ENCODE data around the gene COL4A6. TPM values are rescaled to one million over a fixed set of nuclear protein-coding genes. Genes with fewer than 3 reads are reported as not detected.

Gene COL4A6
- total and polyA plus RNA-seq, 2 donors (not counting 3 experiments of a cell fraction or from before 2014, with no cell fraction given) = 0.49 to 0.62 TPM

DNA sequence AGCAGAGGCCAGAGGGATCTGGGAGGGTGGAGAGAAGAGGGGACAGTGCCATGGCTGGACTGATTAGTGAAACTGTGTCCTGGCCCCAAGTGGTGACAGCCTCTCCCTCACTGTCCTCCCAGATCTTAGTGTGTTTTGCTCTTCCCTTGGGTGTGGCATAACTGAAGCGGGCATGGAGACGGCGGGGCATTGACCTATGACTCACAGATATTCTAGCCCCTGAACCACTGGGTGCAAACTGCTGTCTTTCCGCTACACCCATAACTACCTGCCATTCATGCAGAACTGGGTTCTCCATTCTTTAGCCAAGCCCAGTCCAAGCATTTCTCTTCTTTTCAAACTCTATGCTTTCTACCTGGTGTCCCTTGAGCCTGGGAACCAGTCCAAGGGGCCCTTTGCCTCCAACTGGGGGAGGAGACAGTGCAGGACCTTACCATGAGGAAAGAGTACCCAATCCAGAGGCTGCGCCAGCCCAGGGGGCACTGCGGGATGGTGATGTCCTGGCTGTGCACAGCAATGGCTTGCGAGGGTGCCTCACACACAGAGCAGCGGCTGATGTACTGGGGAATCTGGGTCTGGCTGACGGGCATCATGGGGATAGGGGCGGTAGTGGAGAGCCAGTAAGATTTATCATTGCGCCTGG is 279.1 kb downstream of the COL4A6 start:
- no TSS peak for BruUV-seq (replicated peaks)
- Histone ChIP-seq H3K4me2 (ENCODE audit: insufficient read depth, low read length) (no peak overlapping the region), H3K9me3 (replicated peaks; ENCODE audit: control insufficient read depth, insufficient read depth, low read length) (no peaks in the 10 kb centered on the region), H3K27ac (ENCODE audit: insufficient read depth, low read depth, low read length) (no peak overlapping the region), H3K9me1 (replicated peaks; ENCODE audit: control insufficient read depth, extremely low read depth, insufficient read depth, low read length) (no peaks in the 10 kb centered on the region), H4K20me1 (replicated peaks; ENCODE audit: control insufficient read depth, extremely low read depth, insufficient read depth, low read length) (no peaks in the 10 kb centered on the region), H3K4me3 (replicated peaks in 1 of 3; ENCODE audit: insufficient read depth in 1 of 3, low read depth in 1 of 3, low read length in 3 of 3) (no peak overlapping the region), H3K36me3 (ENCODE audit: control insufficient read depth in 2 of 2, extremely low read depth in 1 of 2, insufficient read depth in 2 of 2, low read length in 2 of 2) (no peaks in the 10 kb centered on the region), H3K79me2 (ENCODE audit: control insufficient read depth, insufficient read depth, low read length) (no peaks in the 10 kb centered on the region), H2AFZ (ENCODE audit: low read depth, low read length) (no peak overlapping the region), H3K9ac (replicated peaks; ENCODE audit: extremely low read depth, insufficient read depth, low read length) (no peak overlapping the region), H3K4me1 (ENCODE audit: control insufficient read depth, extremely low read depth, insufficient read depth, low read length) (no peaks in the 10 kb centered on the region), H3K27me3 (ENCODE audit: control insufficient read depth in 2 of 2, insufficient read depth in 2 of 2, low read length in 2 of 2) (no peaks in the 10 kb centered on the region)
- ChIA-PET CTCF (no interaction called here), POLR2A (no interaction called here)
- dilution Hi-C loops (cut with MboI; ENCODE audit: extremely low pct_ligation_motif_present, low sequenced_read_pairs) = no loop called here
- intact Hi-C loops (cut with micrococcal nuclease) = no loop called here
- TF ChIP-seq MYC (IDR thresholded peaks at IDR 0.05; ENCODE audit: low read depth, low read length) (no peak), GATA2 (IDR thresholded peaks at IDR 0.05; ENCODE audit: insufficient read depth, insufficient read length, low read depth, low read length) (no peak), FOS (IDR thresholded peaks at IDR 0.05; ENCODE audit: borderline replicate concordance, insufficient read depth, low read length) (no peak), JUN (IDR thresholded peaks at IDR 0.05; ENCODE audit: borderline replicate concordance, insufficient read depth, insufficient read length, low read depth) (no peak)
- TF ChIP-seq, protein P1, sequence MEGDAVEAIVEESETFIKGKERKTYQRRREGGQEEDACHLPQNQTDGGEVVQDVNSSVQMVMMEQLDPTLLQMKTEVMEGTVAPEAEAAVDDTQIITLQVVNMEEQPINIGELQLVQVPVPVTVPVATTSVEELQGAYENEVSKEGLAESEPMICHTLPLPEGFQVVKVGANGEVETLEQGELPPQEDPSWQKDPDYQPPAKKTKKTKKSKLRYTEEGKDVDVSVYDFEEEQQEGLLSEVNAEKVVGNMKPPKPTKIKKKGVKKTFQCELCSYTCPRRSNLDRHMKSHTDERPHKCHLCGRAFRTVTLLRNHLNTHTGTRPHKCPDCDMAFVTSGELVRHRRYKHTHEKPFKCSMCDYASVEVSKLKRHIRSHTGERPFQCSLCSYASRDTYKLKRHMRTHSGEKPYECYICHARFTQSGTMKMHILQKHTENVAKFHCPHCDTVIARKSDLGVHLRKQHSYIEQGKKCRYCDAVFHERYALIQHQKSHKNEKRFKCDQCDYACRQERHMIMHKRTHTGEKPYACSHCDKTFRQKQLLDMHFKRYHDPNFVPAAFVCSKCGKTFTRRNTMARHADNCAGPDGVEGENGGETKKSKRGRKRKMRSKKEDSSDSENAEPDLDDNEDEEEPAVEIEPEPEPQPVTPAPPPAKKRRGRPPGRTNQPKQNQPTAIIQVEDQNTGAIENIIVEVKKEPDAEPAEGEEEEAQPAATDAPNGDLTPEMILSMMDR (IDR thresholded peaks at IDR 0.05; ENCODE audit: extremely low read depth in 1 of 2, insufficient read depth in 1 of 2, low read depth in 1 of 2, low read length in 2 of 2) = no peak
- FAIRE-seq = no peak
- DNase-seq (ENCODE audit: low read depth, low spot score) = no peak

DNA sequence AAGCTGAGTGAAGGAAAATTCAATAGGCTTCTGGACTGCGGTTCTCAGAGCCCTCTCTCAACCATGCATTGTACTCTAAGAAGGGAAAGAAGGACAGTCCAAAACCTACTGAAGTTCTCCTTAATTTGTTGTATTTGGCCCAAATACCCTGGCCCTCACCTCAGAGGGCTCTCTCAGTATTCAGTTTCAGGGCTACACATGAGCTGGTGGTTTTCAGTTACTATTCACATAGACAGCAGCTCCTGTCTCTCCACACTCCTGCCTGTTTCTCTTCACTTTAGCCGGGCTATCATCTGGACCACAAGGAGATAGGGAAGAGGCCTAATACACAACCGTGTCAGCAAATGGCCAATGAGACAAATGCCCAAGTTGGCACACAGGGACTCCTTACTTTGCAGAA is 280.6 kb downstream of the COL4A6 start:
- ChIA-PET CTCF (no interaction called here), POLR2A (no interaction called here)
- H3K4me3 ChIP-seq (replicated peaks in 1 of 3; ENCODE audit: insufficient read depth in 1 of 3, low read depth in 1 of 3, low read length in 3 of 3) = no peak overlapping the region
- no peaks in the 10 kb centered on the region for H3K79me2 ChIP-seq (ENCODE audit: control insufficient read depth, insufficient read depth, low read length)
- no peak overlapping the region for H3K4me2 ChIP-seq (ENCODE audit: insufficient read depth, low read length)
- H3K36me3 ChIP-seq (ENCODE audit: control insufficient read depth in 2 of 2, extremely low read depth in 1 of 2, insufficient read depth in 2 of 2, low read length in 2 of 2) = peaks cover 0 to 3% of the 10 kb centered on the region in 2 experiments
- intact Hi-C loops (cut with micrococcal nuclease) (no loop called here), dilution Hi-C loops (cut with MboI; ENCODE audit: extremely low pct_ligation_motif_present, low sequenced_read_pairs) (no loop called here)
- no peaks in the 10 kb centered on the region for H3K9me3 ChIP-seq (replicated peaks; ENCODE audit: control insufficient read depth, insufficient read depth, low read length)
- no peaks in the 10 kb centered on the region for H3K27me3 ChIP-seq (ENCODE audit: control insufficient read depth in 2 of 2, insufficient read depth in 2 of 2, low read length in 2 of 2)
- no peak for TF ChIP-seq EZH2 (IDR thresholded peaks at IDR 0.05; ENCODE audit: borderline replicate concordance, low read depth, low read length, severe bottlenecking)
- TF ChIP-seq FOS (IDR thresholded peaks at IDR 0.05; ENCODE audit: borderline replicate concordance, insufficient read depth, low read length) = no peak
- FAIRE-seq = no peak
- no peak overlapping the region for H2AFZ ChIP-seq (ENCODE audit: low read depth, low read length)
- no TSS peak for BruUV-seq (replicated peaks)
- no peaks in the 10 kb centered on the region for H4K20me1 ChIP-seq (replicated peaks; ENCODE audit: control insufficient read depth, extremely low read depth, insufficient read depth, low read length)
- DNase-seq (ENCODE audit: low read depth, low spot score) = no peak
- no peak overlapping the region for H3K9ac ChIP-seq (replicated peaks; ENCODE audit: extremely low read depth, insufficient read depth, low read length)
- H3K27ac ChIP-seq (ENCODE audit: insufficient read depth, low read depth, low read length) = no peak overlapping the region
- no peaks in the 10 kb centered on the region for H3K4me1 ChIP-seq (ENCODE audit: control insufficient read depth, extremely low read depth, insufficient read depth, low read length)
- H3K9me1 ChIP-seq (replicated peaks; ENCODE audit: control insufficient read depth, extremely low read depth, insufficient read depth, low read length) = no peaks in the 10 kb centered on the region

Measured in endothelial cell of umbilical vein (primary cell).